Measurements from ENCODE around the gene TRIM51. TPM values are rescaled to one million over a fixed set of nuclear protein-coding genes. Genes with fewer than 3 reads are reported as not detected.
"Not testable (repeated sequence)": the region's sequence is repeated elsewhere in the genome, so short reads cannot be mapped to it uniquely, and the experiment has no call there.

The TRIM51 gene
- total RNA-seq (2014; rRNA removed; shearing (Covaris generic)): not detected in 2 replicates

DNA sequence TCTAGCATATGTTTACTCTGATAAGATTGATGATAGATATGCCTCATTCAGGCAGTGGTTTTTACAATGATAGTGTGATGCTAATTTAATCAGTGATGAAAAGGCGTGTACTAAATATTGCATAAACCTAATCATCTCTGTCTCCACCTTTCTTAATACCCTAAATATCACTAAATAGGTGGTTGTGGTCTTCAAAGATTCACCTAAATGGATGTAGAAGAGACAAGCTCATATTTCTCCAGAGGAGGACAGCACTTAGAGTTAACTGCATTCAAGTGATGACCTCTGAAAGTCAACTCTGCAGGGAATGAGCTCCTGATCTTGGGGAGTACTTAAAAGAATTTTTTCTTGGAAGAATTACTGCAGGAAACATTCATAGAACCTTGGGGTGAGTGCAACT lies at the start of gene TRIM51:
Gene TRIM51 (plus strand): TSS at position 301 of the 400 bp plus-strand sequence. CDS start 2,132 bp downstream, outside the sequence.
- H3K27me3 ChIP-seq (ENCODE audit: control insufficient read depth, insufficient read depth, low read length); H3K4me3 ChIP-seq (ENCODE audit: insufficient read depth, low read depth, low read length); DNase-seq; H3K36me3 ChIP-seq (replicated peaks; ENCODE audit: control insufficient read depth, insufficient read depth, low read length): not testable (repeated sequence)

- H3K27me3 ChIP-seq (ENCODE audit: control insufficient read depth, insufficient read depth, low read length): no peaks in the 10 kb centered on the region
- no peak for DNase-seq
- no peak within 1 kb of the TSS for H3K4me3 ChIP-seq (ENCODE audit: insufficient read depth, low read depth, low read length)
- H3K36me3 ChIP-seq (replicated peaks; ENCODE audit: control insufficient read depth, insufficient read depth, low read length): no peaks in the 10 kb centered on the region
These were observed 44.6 kb upstream of the TRIM51 start, which contains the start of gene OR5D16 for GRCh38 chr11:55838452-55838851. Gene OR5D16, plus strand, starts transcription at chr11:55838752. Its CDS starts 0 bp downstream, at chr11:55838752.

- DNase-seq: no peak
- Histone ChIP-seq H3K36me3 (replicated peaks; ENCODE audit: control insufficient read depth, insufficient read depth, low read length) (no peaks in the 10 kb centered on the region), H3K4me3 (ENCODE audit: insufficient read depth, low read depth, low read length) (no peak overlapping the region), H3K27me3 (ENCODE audit: control insufficient read depth, insufficient read depth, low read length) (no peaks in the 10 kb centered on the region)
These were observed 35.6 kb upstream of the TRIM51 start for GRCh38 chr11:55847453-55847852.

- Histone ChIP-seq H3K27me3 (ENCODE audit: control insufficient read depth, insufficient read depth, low read length) (no peaks in the 10 kb centered on the region), H3K36me3 (replicated peaks; ENCODE audit: control insufficient read depth, insufficient read depth, low read length) (no peaks in the 10 kb centered on the region), H3K4me3 (ENCODE audit: insufficient read depth, low read depth, low read length) (no peak overlapping the region)
- DNase-seq: no peak
These were observed 34.1 kb upstream of the TRIM51 start for GRCh38 chr11:55849037-55849436.

GRCh38 chr11:55852141-55852540 lies 31.0 kb upstream of the TRIM51 start:
- no peaks in the 10 kb centered on the region for H3K27me3 ChIP-seq (ENCODE audit: control insufficient read depth, insufficient read depth, low read length)
- DNase-seq: no peak
- no peak overlapping the region for H3K4me3 ChIP-seq (ENCODE audit: insufficient read depth, low read depth, low read length)
- no peaks in the 10 kb centered on the region for H3K36me3 ChIP-seq (replicated peaks; ENCODE audit: control insufficient read depth, insufficient read depth, low read length)

GRCh38 chr11:55854704-55855103 lies 28.4 kb upstream of the TRIM51 start:
- Histone ChIP-seq H3K27me3 (ENCODE audit: control insufficient read depth, insufficient read depth, low read length) (no peaks in the 10 kb centered on the region), H3K36me3 (replicated peaks; ENCODE audit: control insufficient read depth, insufficient read depth, low read length) (no peaks in the 10 kb centered on the region), H3K4me3 (ENCODE audit: insufficient read depth, low read depth, low read length) (no peak overlapping the region)
- DNase-seq: no peak

DNA sequence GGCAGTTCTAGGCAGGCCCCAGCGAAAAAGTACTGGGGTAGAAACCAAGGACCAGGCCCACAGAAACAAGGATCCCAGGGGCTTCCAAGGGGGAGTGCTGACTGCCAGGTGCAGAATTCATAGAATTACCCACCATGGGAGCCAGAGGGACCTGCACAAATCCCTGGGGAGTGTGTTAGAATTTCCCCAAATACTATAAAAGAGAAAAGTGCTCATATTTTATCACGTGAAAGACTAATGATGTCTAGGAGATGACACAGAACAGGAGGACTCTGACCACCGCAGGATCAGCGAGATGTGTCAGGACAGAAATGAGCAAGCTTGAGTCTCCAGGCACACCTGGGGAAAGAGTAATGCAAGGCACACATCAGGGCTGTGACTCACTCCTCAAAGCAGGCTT lies 15.7 kb upstream of the TRIM51 start:
- not testable (repeated sequence) for H3K27me3 ChIP-seq (ENCODE audit: control insufficient read depth, insufficient read depth, low read length); DNase-seq; H3K36me3 ChIP-seq (replicated peaks; ENCODE audit: control insufficient read depth, insufficient read depth, low read length); H3K4me3 ChIP-seq (ENCODE audit: insufficient read depth, low read depth, low read length)

DNA sequence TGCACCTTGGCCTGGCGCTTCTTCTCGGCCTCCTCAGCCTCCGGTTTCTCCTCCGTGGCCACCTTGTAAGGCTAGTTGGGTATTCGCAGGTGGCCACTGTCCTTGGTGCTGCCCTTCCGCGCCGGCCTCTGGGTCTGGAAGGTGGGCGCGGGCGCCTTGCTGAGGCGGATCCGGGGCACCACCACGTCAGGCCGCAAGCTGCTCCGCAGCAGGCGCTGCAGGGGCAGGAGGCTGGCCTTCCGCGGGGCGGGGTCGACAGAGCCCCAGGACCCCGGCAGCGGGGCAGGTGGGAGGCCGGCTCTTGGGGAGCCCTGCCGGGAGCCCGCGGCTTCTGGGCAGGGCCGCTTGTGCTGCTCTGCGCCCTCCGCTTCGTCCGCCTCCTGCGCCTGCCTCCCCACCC lies 10.4 kb upstream of the TRIM51 start:
- not testable (repeated sequence) for H3K27me3 ChIP-seq (ENCODE audit: control insufficient read depth, insufficient read depth, low read length); DNase-seq; H3K36me3 ChIP-seq (replicated peaks; ENCODE audit: control insufficient read depth, insufficient read depth, low read length); H3K4me3 ChIP-seq (ENCODE audit: insufficient read depth, low read depth, low read length)

DNA sequence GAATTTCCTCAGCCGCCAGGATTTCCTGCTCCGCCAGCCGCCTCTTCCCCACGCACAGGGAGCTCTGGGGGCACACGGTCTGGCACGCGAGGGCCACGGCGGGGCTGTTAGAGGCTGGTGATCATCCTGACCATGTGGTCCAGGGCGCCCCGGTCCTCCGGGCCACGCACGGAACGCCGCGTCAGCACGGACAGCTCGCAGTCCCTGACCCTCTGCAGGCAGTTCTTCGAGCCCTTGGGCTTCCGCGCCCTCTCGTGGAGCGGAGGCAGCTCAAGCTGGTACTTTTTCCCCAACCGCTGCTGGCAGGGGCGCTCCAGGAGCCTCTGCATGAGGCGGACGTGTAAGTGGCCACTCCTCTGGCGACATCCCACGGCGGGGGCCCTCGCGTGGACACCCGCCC lies 10.0 kb upstream of the TRIM51 start:
- not testable (repeated sequence) for H3K36me3 ChIP-seq (replicated peaks; ENCODE audit: control insufficient read depth, insufficient read depth, low read length); H3K4me3 ChIP-seq (ENCODE audit: insufficient read depth, low read depth, low read length); H3K27me3 ChIP-seq (ENCODE audit: control insufficient read depth, insufficient read depth, low read length); DNase-seq

- H3K27me3 ChIP-seq (ENCODE audit: control insufficient read depth, insufficient read depth, low read length); H3K4me3 ChIP-seq (ENCODE audit: insufficient read depth, low read depth, low read length); DNase-seq; H3K36me3 ChIP-seq (replicated peaks; ENCODE audit: control insufficient read depth, insufficient read depth, low read length): not testable (repeated sequence)
These were observed 1.9 kb downstream of the TRIM51 start for GRCh38 chr11:55884995-55885394.

GRCh38 chr11:55885481-55885880 lies 2.4 kb downstream of the TRIM51 start:
- DNase-seq; H3K4me3 ChIP-seq (ENCODE audit: insufficient read depth, low read depth, low read length); H3K27me3 ChIP-seq (ENCODE audit: control insufficient read depth, insufficient read depth, low read length); H3K36me3 ChIP-seq (replicated peaks; ENCODE audit: control insufficient read depth, insufficient read depth, low read length): not testable (repeated sequence)

DNA sequence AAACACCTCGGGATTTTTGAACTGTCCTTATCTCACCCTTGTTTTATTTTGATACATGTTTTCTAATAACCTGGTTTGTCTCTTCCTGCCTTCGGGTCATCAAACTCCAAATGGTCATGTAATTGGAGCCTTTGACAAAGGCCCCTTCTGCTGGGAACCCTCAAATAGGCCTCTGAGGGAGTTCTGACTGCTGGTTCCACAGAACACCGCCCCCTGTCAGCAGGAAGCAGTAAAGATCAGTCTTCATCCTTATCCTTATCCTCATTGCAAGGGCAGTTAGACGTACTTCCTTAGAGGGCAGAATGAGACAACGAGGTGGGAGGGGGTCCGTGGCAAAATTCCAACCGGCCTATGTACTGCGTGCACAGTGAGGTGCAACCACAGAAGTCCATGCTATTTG lies 12.1 kb downstream of the TRIM51 start:
- Histone ChIP-seq H3K4me3 (ENCODE audit: insufficient read depth, low read depth, low read length) (no peak overlapping the region), H3K36me3 (replicated peaks; ENCODE audit: control insufficient read depth, insufficient read depth, low read length) (no peaks in the 10 kb centered on the region), H3K27me3 (ENCODE audit: control insufficient read depth, insufficient read depth, low read length) (no peaks in the 10 kb centered on the region)
- no peak for DNase-seq

- no peak overlapping the region for H3K4me3 ChIP-seq (ENCODE audit: insufficient read depth, low read depth, low read length)
- H3K27me3 ChIP-seq (ENCODE audit: control insufficient read depth, insufficient read depth, low read length): no peaks in the 10 kb centered on the region
- no peak for DNase-seq
- H3K36me3 ChIP-seq (replicated peaks; ENCODE audit: control insufficient read depth, insufficient read depth, low read length): no peaks in the 10 kb centered on the region
These were observed 19.2 kb downstream of the TRIM51 start for GRCh38 chr11:55902308-55902707.

- no peak within 1 kb of the TSS for H3K4me3 ChIP-seq (ENCODE audit: insufficient read depth, low read depth, low read length)
- no peak for DNase-seq
- H3K36me3 ChIP-seq (replicated peaks; ENCODE audit: control insufficient read depth, insufficient read depth, low read length): no peaks in the 10 kb centered on the region
- H3K27me3 ChIP-seq (ENCODE audit: control insufficient read depth, insufficient read depth, low read length): no peaks in the 10 kb centered on the region
These were observed 31.4 kb downstream of the TRIM51 start, which contains the start of gene OR5W2 for GRCh38 chr11:55914482-55914881. Gene OR5W2, minus strand, starts transcription at chr11:55914582. Its CDS starts 0 bp downstream, at chr11:55914582.

GRCh38 chr11:55920537-55920936 lies 37.4 kb downstream of the TRIM51 start:
- Histone ChIP-seq H3K27me3 (ENCODE audit: control insufficient read depth, insufficient read depth, low read length) (no peaks in the 10 kb centered on the region), H3K36me3 (replicated peaks; ENCODE audit: control insufficient read depth, insufficient read depth, low read length) (no peaks in the 10 kb centered on the region), H3K4me3 (ENCODE audit: insufficient read depth, low read depth, low read length) (no peak overlapping the region)
- no peak for DNase-seq

DNA sequence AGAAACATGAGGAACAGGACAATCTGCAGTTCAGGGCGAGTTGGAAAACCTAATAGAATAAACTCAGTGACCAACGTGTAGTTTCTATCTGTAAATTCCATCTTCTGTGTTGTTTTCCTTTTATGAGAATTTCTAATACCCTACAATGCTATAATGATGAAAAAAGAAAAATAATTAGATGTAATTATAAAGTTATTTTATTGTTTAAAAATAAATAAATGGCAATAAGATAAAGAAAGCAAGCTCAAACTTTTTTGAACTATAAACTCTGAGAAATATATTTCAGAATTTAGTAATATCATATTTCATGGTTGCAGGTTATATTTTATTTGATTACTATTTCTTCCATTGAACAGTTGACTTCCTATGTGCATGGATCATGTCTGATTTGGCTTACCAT lies 53.2 kb downstream of the TRIM51 start, which contains the start of gene OR5I1:
Gene OR5I1 (minus strand): TSS at position 101 of the 400 bp plus-strand sequence. CDS start 0 bp downstream, at position 101.
- DNase-seq: no peak
- Histone ChIP-seq H3K27me3 (ENCODE audit: control insufficient read depth, insufficient read depth, low read length) (no peaks in the 10 kb centered on the region), H3K4me3 (ENCODE audit: insufficient read depth, low read depth, low read length) (no peak within 1 kb of the TSS), H3K36me3 (replicated peaks; ENCODE audit: control insufficient read depth, insufficient read depth, low read length) (no peaks in the 10 kb centered on the region)
